Trophoblast cell (in vitro differentiated cells and primary cell): ENCODE measurements around the gene NRDC.
"Not testable (repeated sequence)": the region's sequence is repeated elsewhere in the genome, so short reads cannot be mapped to it uniquely, and the experiment has no call there.

Source experiments
- DNase-seq, 2 donors: peaks; one replicate each; pipeline ENCODE4 v3.0.0-alpha.2; 2016
- H2AFZ ChIP-seq: 2 replicates; pipeline ENCODE4 v1.6.1; 2013; ENCODE audit warnings: low read length, moderate library complexity, mild to moderate bottlenecking; ENCODE audit not compliant: insufficient read depth, poor library complexity
- H2AK5ac ChIP-seq: 2 replicates; pipeline ENCODE4 v1.6.1; 2013; ENCODE audit warnings: mild to moderate bottlenecking, low read length
- H2BK120ac ChIP-seq: 2 replicates; pipeline ENCODE4 v1.6.1; 2013; ENCODE audit warnings: low read length, mild to moderate bottlenecking, moderate library complexity; ENCODE audit not compliant: insufficient read depth, poor library complexity
- H2BK12ac ChIP-seq: 2 replicates; pipeline ENCODE4 v1.6.1; 2013; ENCODE audit warnings: mild to moderate bottlenecking, low read length, moderate library complexity
- H2BK5ac ChIP-seq: 2 replicates; pipeline ENCODE4 v1.6.1; 2013; ENCODE audit warnings: low read length, low read depth, moderate library complexity, mild to moderate bottlenecking; ENCODE audit not compliant: poor library complexity
- H3K14ac ChIP-seq: 2 replicates; pipeline ENCODE4 v1.6.1; 2013; ENCODE audit warnings: mild to moderate bottlenecking, low read length
- H3K18ac ChIP-seq: 2 replicates; pipeline ENCODE4 v1.6.1; 2013; ENCODE audit warnings: mild to moderate bottlenecking, low read length
- H3K23ac ChIP-seq: 2 replicates; pipeline ENCODE4 v1.6.1; 2013; ENCODE audit warnings: low read length
- H3K27ac ChIP-seq: 2 replicates; pipeline ENCODE4 v1.5.1; 2013; ENCODE audit warnings: low read depth, mild to moderate bottlenecking, inconsistent platforms, low read length, moderate library complexity
- H3K27me3 ChIP-seq: 2 replicates; pipeline ENCODE4 v1.6.1; 2013; ENCODE audit warnings: inconsistent platforms, mild to moderate bottlenecking, low read length, moderate library complexity; ENCODE audit not compliant: insufficient read depth
- H3K36me3 ChIP-seq, 2 experiments: 1 replicate in 1 of 2; 2 replicates in 1 of 2; pipeline ENCODE4 v1.6.1; 2013; ENCODE audit warnings: low read length in 2 of 2, mild to moderate bottlenecking in 2 of 2, moderate library complexity in 1 of 2; ENCODE audit not compliant: insufficient read depth in 2 of 2, control insufficient read depth in 1 of 2
- H3K4ac ChIP-seq: 2 replicates; pipeline ENCODE4 v1.6.1; 2013; ENCODE audit warnings: low read depth, mild to moderate bottlenecking, low read length, moderate library complexity
- H3K4me1 ChIP-seq, 2 experiments: 1 replicate in 1 of 2; 2 replicates in 1 of 2; pipeline ENCODE4 v1.6.1; 2013; ENCODE audit warnings: low read length in 2 of 2, mild to moderate bottlenecking in 2 of 2, moderate library complexity in 1 of 2; ENCODE audit not compliant: insufficient read depth in 2 of 2, control insufficient read depth in 1 of 2
- H3K4me2 ChIP-seq: 2 replicates; pipeline ENCODE4 v1.6.1; 2013; ENCODE audit warnings: inconsistent platforms, mild to moderate bottlenecking, low read length, moderate library complexity
- H3K4me3 ChIP-seq: 2 replicates; pipeline ENCODE4 v1.5.1; 2013; ENCODE audit warnings: mild to moderate bottlenecking, low read depth, low read length, inconsistent platforms
- H3K79me1 ChIP-seq: one replicate; pipeline ENCODE4 v1.6.1; 2013; ENCODE audit warnings: low read length
- H3K79me2 ChIP-seq: 2 replicates; pipeline ENCODE4 v1.6.1; 2013; ENCODE audit warnings: low read length, mild to moderate bottlenecking; ENCODE audit not compliant: control insufficient read depth, insufficient read depth, poor library complexity
- H3K9ac ChIP-seq: 2 replicates; pipeline ENCODE4 v1.6.1; 2013; ENCODE audit warnings: mild to moderate bottlenecking, low read length
- H3K9me3 ChIP-seq: 2 replicates; pipeline ENCODE4 v1.6.1; 2013; ENCODE audit warnings: low read depth, mild to moderate bottlenecking, control low read depth, inconsistent platforms, low read length; ENCODE audit not compliant: insufficient read depth
- H4K12ac ChIP-seq: 2 replicates; pipeline ENCODE4 v1.6.1; 2013; ENCODE audit warnings: low read depth, mild to moderate bottlenecking, low read length, moderate library complexity
- H4K8ac ChIP-seq: 2 replicates; pipeline ENCODE4 v1.6.1; 2013; ENCODE audit warnings: low read depth, mild to moderate bottlenecking, low read length, moderate library complexity
- H4K91ac ChIP-seq: one replicate; pipeline ENCODE4 v1.6.1; 2013; ENCODE audit warnings: low read depth, mild to moderate bottlenecking, low read length, moderate library complexity
- WGBS: extraction: QIAGEN DNeasy Blood & Tissue Kit; methylation state at CpG from one replicate; pipeline ENCODE4 v1.1.7; 2013; ENCODE audit warnings: missing lambda C conversion rate; ENCODE audit not compliant: insufficient read length, insufficient coverage; ENCODE audit errors: extremely low coverage; 5-methylcytosine and 5-hydroxymethylcytosine counted together

Gene NRDC

GRCh38 chr1:51894748-51895147 lies 16.2 kb upstream of the NRDC start:
- H3K79me2 ChIP-seq, H3K79me1 ChIP-seq, H4K8ac ChIP-seq, H4K12ac ChIP-seq, H4K91ac ChIP-seq, H3K23ac ChIP-seq, DNase-seq, H3K27ac ChIP-seq, H3K4me3 ChIP-seq, H3K27me3 ChIP-seq, H2AK5ac ChIP-seq, H3K9me3 ChIP-seq, H3K4ac ChIP-seq, H3K14ac ChIP-seq, H3K9ac ChIP-seq, H3K4me2 ChIP-seq, H2BK12ac ChIP-seq, H2BK120ac ChIP-seq, H3K36me3 ChIP-seq, H3K4me1 ChIP-seq, H2AFZ ChIP-seq, H2BK5ac ChIP-seq, H3K18ac ChIP-seq: not testable (repeated sequence)
- WGBS = no CpG with 5 or more reads among the region's 2 CpGs

GRCh38 chr1:51878308-51878615 lies 265 bp downstream of the NRDC start:
- peak overlapping the region; percentile 85 for H2BK5ac ChIP-seq
- WGBS = no CpG with 5 or more reads among the region's 17 CpGs
- peak overlapping the region; percentile 47 for H2AK5ac ChIP-seq
- H3K4me3 ChIP-seq = peak overlapping the region; percentile 81
- peak overlapping the region; percentile 88 for H3K4me2 ChIP-seq
- H3K18ac ChIP-seq = peak overlapping the region; percentile 91
- peak overlapping the region; percentile 84 for H4K91ac ChIP-seq
- peaks cover 10% of the 10 kb centered on the region for H3K79me1 ChIP-seq
- H4K12ac ChIP-seq = peak overlapping the region; percentile 84
- peak overlapping the region; percentile 88 for H3K9ac ChIP-seq
- H3K36me3 ChIP-seq = peaks cover 4 to 5% of the 10 kb centered on the region in 2 experiments
- no peak for DNase-seq
- peak overlapping the region; percentile 92 for H2AFZ ChIP-seq
- H4K8ac ChIP-seq = peak overlapping the region; percentile 86
- peaks cover 15% of the 10 kb centered on the region for H3K79me2 ChIP-seq
- peak overlapping the region; percentile 73 for H3K4ac ChIP-seq
- H3K27me3 ChIP-seq = no peaks in the 10 kb centered on the region
- peak overlapping the region; percentile 83 for H3K14ac ChIP-seq
- H3K27ac ChIP-seq = peak overlapping the region; percentile 88
- H3K4me1 ChIP-seq = peaks cover 0 to 7% of the 10 kb centered on the region in 2 experiments
- H3K23ac ChIP-seq = no peak overlapping the region
- peak overlapping the region; percentile 69 for H2BK120ac ChIP-seq
- no peak overlapping the region for H2BK12ac ChIP-seq
- H3K9me3 ChIP-seq = peaks cover 1% of the 10 kb centered on the region

GRCh38 chr1:51877434-51878307 lies 856 bp downstream of the NRDC start:
- peak overlapping the region; percentile 85 for H2BK5ac ChIP-seq
- peak overlapping the region; percentile 81 for H3K4me3 ChIP-seq
- H3K4me1 ChIP-seq = peaks cover 0 to 7% of the 10 kb centered on the region in 2 experiments
- H3K18ac ChIP-seq = peak overlapping the region; percentile 91
- no peak overlapping the region for H3K23ac ChIP-seq
- peak overlapping the region; percentile 83 for H3K14ac ChIP-seq
- no peak overlapping the region for H2BK12ac ChIP-seq
- peak overlapping the region; percentile 88 for H3K4me2 ChIP-seq
- peak overlapping the region; percentile 88 for H3K4ac ChIP-seq
- peak overlapping the region; percentile 88 for H3K27ac ChIP-seq
- H3K36me3 ChIP-seq = peaks cover 4 to 7% of the 10 kb centered on the region in 2 experiments
- H2AK5ac ChIP-seq = peak overlapping the region; percentile 47
- H3K27me3 ChIP-seq = no peaks in the 10 kb centered on the region
- peak overlapping the region; percentile 84 for H4K12ac ChIP-seq
- peak overlapping the region; percentile 84 for H4K91ac ChIP-seq
- peaks cover 15% of the 10 kb centered on the region for H3K79me2 ChIP-seq
- peak overlapping the region; percentile 69 for H2BK120ac ChIP-seq
- DNase-seq = peak in 1 of 2 donors; percentile 36
- peaks cover 10% of the 10 kb centered on the region for H3K79me1 ChIP-seq
- WGBS = no CpG with 5 or more reads among the region's 21 CpGs
- peak overlapping the region; percentile 88 for H3K9ac ChIP-seq
- peaks cover 1% of the 10 kb centered on the region for H3K9me3 ChIP-seq
- H4K8ac ChIP-seq = peak overlapping the region; percentile 86
- peak overlapping the region; percentile 92 for H2AFZ ChIP-seq

GRCh38 chr1:51875836-51876235 lies 2.7 kb downstream of the NRDC start:
- Histone ChIP-seq H3K79me2 (peaks cover 15% of the 10 kb centered on the region), H3K9me3 (peaks cover 1% of the 10 kb centered on the region), H2BK120ac (no peak overlapping the region), H2BK12ac (no peak overlapping the region), H3K4me1 (peaks cover 0 to 7% of the 10 kb centered on the region in 2 experiments), H3K4me2 (no peak overlapping the region), H3K27me3 (no peaks in the 10 kb centered on the region), H3K9ac (no peak overlapping the region), H2AFZ (no peak overlapping the region), H3K18ac (no peak overlapping the region), H4K91ac (no peak overlapping the region), H3K4me3 (no peak overlapping the region), H3K79me1 (peaks cover 10% of the 10 kb centered on the region), H3K4ac (peak overlapping the region; percentile 19), H3K14ac (no peak overlapping the region), H4K8ac (no peak overlapping the region), H3K27ac (no peak overlapping the region), H3K36me3 (peaks cover 4 to 7% of the 10 kb centered on the region in 2 experiments), H4K12ac (no peak overlapping the region), H2BK5ac (no peak overlapping the region), H3K23ac (no peak overlapping the region), H2AK5ac (no peak overlapping the region)
- DNase-seq = no peak
